HUES64 (cell line): ENCODE data around the gene PPP1R15A.
"Not testable (repeated sequence)": the region's sequence is repeated elsewhere in the genome, so short reads cannot be mapped to it uniquely, and the experiment has no call there.

Experiments
- H3K27ac ChIP-seq: 2 replicates; pipeline ENCODE4 v1.7.0; 2013; ENCODE audit warnings: low read depth, low read length, inconsistent platforms
- H3K27me3 ChIP-seq: 2 replicates; pipeline ENCODE4 v1.6.1; 2013; ENCODE audit warnings: mild to moderate bottlenecking, low read length; ENCODE audit not compliant: insufficient read depth
- H3K36me3 ChIP-seq: 2 replicates; pipeline ENCODE4 v1.6.1; 2013; ENCODE audit warnings: mild to moderate bottlenecking, low read length; ENCODE audit not compliant: insufficient read depth
- H3K4me1 ChIP-seq: 2 replicates; pipeline ENCODE4 v1.6.1; 2013; ENCODE audit warnings: mild to moderate bottlenecking, low read length, moderate library complexity; ENCODE audit not compliant: insufficient read depth
- H3K4me3 ChIP-seq: 2 replicates; pipeline ENCODE4 v1.5.1; 2013; ENCODE audit warnings: mild to moderate bottlenecking, low read length, moderate library complexity
- H3K9ac ChIP-seq: 2 replicates; pipeline ENCODE4 v1.6.1; 2013; ENCODE audit warnings: mild to moderate bottlenecking, low read depth, low read length
- H3K9me3 ChIP-seq: 2 replicates; pipeline ENCODE4 v1.6.1; 2013; ENCODE audit warnings: low read depth, low read length; ENCODE audit not compliant: insufficient read depth
- WGBS: fragments of 150-250, 120-280 bp; methylation state at CpG from one replicate; pipeline ENCODE4 v1.1.7; 2013; ENCODE audit warnings: missing lambda C conversion rate; 5-methylcytosine and 5-hydroxymethylcytosine counted together

The PPP1R15A gene

DNA sequence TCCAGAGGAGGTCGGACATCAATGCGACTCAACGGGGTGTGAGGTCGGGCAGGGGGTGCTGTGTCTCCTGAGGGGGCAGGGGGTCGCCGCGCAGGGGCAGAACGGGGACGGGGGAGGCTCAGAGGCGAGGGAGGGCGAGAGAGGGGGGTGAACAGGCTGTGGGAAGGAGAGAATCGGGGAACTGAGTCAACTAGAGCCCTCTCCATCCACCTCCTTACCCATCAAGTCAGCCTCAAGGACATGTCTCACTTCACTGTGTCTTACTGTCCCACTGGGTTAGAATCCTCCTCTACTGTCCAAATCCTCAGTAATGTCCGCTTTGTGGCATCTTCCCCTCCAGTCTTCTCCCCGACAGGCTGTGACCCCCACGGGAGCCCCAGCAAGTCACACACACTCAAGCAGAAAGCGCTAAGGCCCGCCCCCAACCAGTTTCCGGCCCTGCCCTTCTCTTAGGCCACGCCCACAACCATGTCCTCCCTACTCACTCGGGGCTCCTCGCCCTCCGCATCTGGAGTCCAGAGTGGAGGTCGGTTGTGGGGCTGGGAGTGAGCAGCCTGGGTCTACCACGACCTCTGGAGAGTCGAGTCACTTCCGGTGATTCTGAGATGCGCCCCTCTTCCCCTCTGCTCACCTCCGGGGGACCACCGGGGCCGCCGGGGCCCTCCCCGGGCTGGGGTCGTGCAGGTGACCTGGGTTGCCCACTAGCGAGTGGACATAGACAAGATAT lies 13.1 kb upstream of the PPP1R15A start:
- Histone ChIP-seq H3K9ac (no peak overlapping the region), H3K27me3 (no peaks in the 10 kb centered on the region), H3K9me3 (no peaks in the 10 kb centered on the region), H3K4me1 (no peaks in the 10 kb centered on the region), H3K36me3 (peaks cover 3% of the 10 kb centered on the region; the same call in 1 of the 2 replicates), H3K4me3 (no peak overlapping the region), H3K27ac (no peak overlapping the region)
- WGBS = 92% methylated on average over 33 of the region's 34 CpGs

- Histone ChIP-seq H3K27ac (no peak overlapping the region), H3K9ac (no peak overlapping the region), H3K27me3 (no peaks in the 10 kb centered on the region), H3K4me3 (no peak overlapping the region), H3K36me3 (peaks cover 9% of the 10 kb centered on the region), H3K9me3 (no peaks in the 10 kb centered on the region), H3K4me1 (no peaks in the 10 kb centered on the region)
- WGBS = 93% methylated on average over 30 of the region's 30 CpGs
These were observed 12.3 kb upstream of the PPP1R15A start for GRCh38 chr19:48859711-48860572.

GRCh38 chr19:48861313-48861712 lies 10.9 kb upstream of the PPP1R15A start:
- no peak overlapping the region for H3K9ac ChIP-seq
- no peaks in the 10 kb centered on the region for H3K4me1 ChIP-seq
- H3K9me3 ChIP-seq = no peaks in the 10 kb centered on the region
- no peaks in the 10 kb centered on the region for H3K27me3 ChIP-seq
- no peak overlapping the region for H3K4me3 ChIP-seq
- no peak overlapping the region for H3K27ac ChIP-seq
- H3K36me3 ChIP-seq = peaks cover 9% of the 10 kb centered on the region
- 93% methylated on average over 18 of the region's 18 CpGs for WGBS

DNA sequence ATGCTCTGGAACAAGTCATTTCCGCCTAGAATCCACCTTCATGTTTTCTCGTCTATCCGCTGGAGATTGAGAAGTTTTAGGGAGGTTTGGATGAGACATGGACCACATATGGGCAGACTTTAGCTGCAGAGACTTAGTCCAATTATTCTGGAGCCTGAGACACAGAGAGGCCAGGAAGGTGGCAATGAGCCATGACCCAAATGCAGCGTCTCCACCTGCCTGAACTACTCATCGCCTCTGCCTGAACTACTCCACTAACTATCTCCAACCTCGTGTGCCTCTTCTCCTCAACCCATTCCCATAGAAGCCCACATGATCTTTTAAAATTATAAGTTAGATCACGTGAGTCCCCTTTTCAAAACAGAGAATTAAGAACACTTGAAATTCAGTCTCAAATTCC lies 9.4 kb upstream of the PPP1R15A start:
- Histone ChIP-seq H3K27ac (no peak overlapping the region), H3K27me3 (no peaks in the 10 kb centered on the region), H3K36me3 (peaks cover 6% of the 10 kb centered on the region; the same call in 1 of the 2 replicates), H3K4me3 (no peak overlapping the region), H3K4me1 (peaks cover under 1% of the 10 kb centered on the region; the same call in 1 of the 2 replicates), H3K9ac (no peak overlapping the region), H3K9me3 (no peaks in the 10 kb centered on the region)
- WGBS = 90% methylated on average over 7 of the region's 7 CpGs

DNA sequence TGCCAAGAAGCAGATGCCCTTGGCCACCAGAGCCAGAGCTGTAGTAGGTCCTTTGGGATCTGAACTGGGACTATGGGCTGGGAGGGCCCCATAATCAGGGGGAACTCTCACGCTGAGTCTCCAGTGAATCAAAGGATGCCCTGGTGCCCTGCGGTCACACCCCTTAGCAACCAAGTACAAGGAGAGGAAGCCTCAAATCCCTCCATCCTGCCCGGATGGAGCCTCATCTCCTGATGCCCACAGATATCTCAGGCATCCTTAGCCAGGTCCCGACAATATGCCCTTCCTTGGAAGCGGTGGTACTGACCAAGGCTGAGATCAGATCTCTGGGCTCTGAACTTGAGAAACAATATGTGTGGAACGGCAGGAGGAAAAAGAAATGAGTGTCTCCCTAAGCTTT lies 5.5 kb upstream of the PPP1R15A start:
- no peaks in the 10 kb centered on the region for H3K9me3 ChIP-seq
- no peaks in the 10 kb centered on the region for H3K27me3 ChIP-seq
- H3K4me1 ChIP-seq = peaks cover 13% of the 10 kb centered on the region
- H3K36me3 ChIP-seq = peaks cover 6% of the 10 kb centered on the region; the same call in 1 of the 2 replicates
- no peak overlapping the region for H3K4me3 ChIP-seq
- H3K27ac ChIP-seq = no peak overlapping the region
- 93% methylated on average over 6 of the region's 6 CpGs for WGBS
- H3K9ac ChIP-seq = no peak overlapping the region

GRCh38 chr19:48867123-48867745 lies 5.0 kb upstream of the PPP1R15A start:
- 87% methylated on average over 14 of the region's 14 CpGs for WGBS
- H3K27me3 ChIP-seq = no peaks in the 10 kb centered on the region
- H3K9me3 ChIP-seq = no peaks in the 10 kb centered on the region
- peaks cover 6% of the 10 kb centered on the region; the same call in 1 of the 2 replicates for H3K36me3 ChIP-seq
- peaks cover 13% of the 10 kb centered on the region for H3K4me1 ChIP-seq
- no peak overlapping the region; the same call in 1 of the 2 replicates for H3K4me3 ChIP-seq
- H3K9ac ChIP-seq = no peak overlapping the region
- H3K27ac ChIP-seq = no peak overlapping the region

GRCh38 chr19:48867746-48868113 lies 4.5 kb upstream of the PPP1R15A start:
- no peak overlapping the region for H3K27ac ChIP-seq
- no peaks in the 10 kb centered on the region for H3K9me3 ChIP-seq
- H3K27me3 ChIP-seq = no peaks in the 10 kb centered on the region
- peaks cover 6% of the 10 kb centered on the region; the same call in 1 of the 2 replicates for H3K36me3 ChIP-seq
- H3K9ac ChIP-seq = peak overlapping the region; percentile 63
- peak overlapping the region; percentile 42 for H3K4me3 ChIP-seq
- WGBS = 80% methylated on average over 7 of the region's 7 CpGs
- peaks cover 13% of the 10 kb centered on the region for H3K4me1 ChIP-seq

DNA sequence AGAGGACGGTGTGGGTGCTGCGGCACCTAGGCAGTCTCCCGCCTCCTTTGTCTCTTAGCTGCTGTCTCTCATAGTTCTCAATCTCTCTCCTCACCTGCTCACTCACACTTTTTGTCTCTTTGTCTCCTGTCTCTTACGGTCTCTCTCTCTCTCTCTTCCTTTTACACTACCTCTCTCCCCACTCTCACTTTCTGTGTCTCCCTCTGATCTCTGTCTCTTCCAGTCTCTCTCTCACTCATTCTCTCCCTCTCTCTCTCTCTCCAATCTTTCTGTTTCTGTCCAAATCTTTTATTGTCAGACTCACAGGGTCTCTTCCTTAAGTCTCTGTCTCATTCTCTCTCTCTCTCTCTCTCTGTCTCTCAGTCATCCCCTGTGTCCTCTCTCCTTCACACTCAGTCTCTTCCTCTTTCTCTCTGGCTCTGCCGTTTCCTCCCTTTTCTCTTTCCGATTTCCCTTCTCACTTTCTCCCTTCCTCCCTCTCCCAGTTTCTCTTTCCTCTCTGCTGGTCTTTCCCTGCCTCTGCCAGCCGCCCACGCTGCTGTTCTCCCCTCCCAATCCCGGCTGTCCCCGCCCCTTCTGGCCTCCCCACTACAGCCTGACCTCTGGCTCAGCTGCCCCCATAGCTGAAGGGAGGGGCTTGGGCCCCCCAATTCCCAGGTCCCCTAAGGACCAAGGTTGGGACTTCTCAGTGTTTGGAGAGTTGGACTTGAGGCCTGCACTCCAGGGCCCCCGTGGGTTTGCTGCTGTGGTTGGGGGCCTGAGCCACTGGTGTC lies 3.9 kb upstream of the PPP1R15A start, which contains the start of gene PLEKHA4:
Gene PLEKHA4, minus strand, starts transcription at position 504 of the 773 bp plus-strand sequence. CDS start 997 bp downstream, outside the sequence.
- Histone ChIP-seq H3K27me3 (no peaks in the 10 kb centered on the region), H3K36me3 (peaks cover 7% of the 10 kb centered on the region), H3K9ac (peak within 1 kb of the TSS; percentile 63), H3K4me1 (peaks cover 16% of the 10 kb centered on the region), H3K27ac (peak within 1 kb of the TSS; percentile 57), H3K9me3 (no peaks in the 10 kb centered on the region), H3K4me3 (peak within 1 kb of the TSS; percentile 42)
- WGBS = 39% methylated on average over 11 of the region's 11 CpGs

- H3K4me3 ChIP-seq = no peak overlapping the region
- no peak overlapping the region for H3K27ac ChIP-seq
- H3K36me3 ChIP-seq = peaks cover 19% of the 10 kb centered on the region
- no peaks in the 10 kb centered on the region for H3K9me3 ChIP-seq
- no peak overlapping the region for H3K9ac ChIP-seq
- WGBS = 95% methylated on average over 9 of the region's 9 CpGs
- peaks cover 19% of the 10 kb centered on the region for H3K4me1 ChIP-seq
- no peaks in the 10 kb centered on the region for H3K27me3 ChIP-seq
These were observed 2.2 kb upstream of the PPP1R15A start for GRCh38 chr19:48870048-48870447.

GRCh38 chr19:48871471-48872181 lies 595 bp upstream of the PPP1R15A start:
- WGBS = 87% methylated on average over 26 of the region's 31 CpGs
- H3K9me3 ChIP-seq, H3K27me3 ChIP-seq, H3K4me3 ChIP-seq, H3K27ac ChIP-seq: not testable (repeated sequence)
- H3K4me1 ChIP-seq = peaks cover 19% of the 10 kb centered on the region
- peaks cover 34% of the 10 kb centered on the region for H3K36me3 ChIP-seq
- peak overlapping the region; percentile 30; the same call in 1 of the 2 replicates for H3K9ac ChIP-seq
